Naive thymus-derived CD4-positive, alpha-beta T cell (primary cell): ENCODE data around the gene ACTN3. TPM values are rescaled to one million over a fixed set of nuclear protein-coding genes. Genes with fewer than 3 reads are reported as not detected.

Experiments
- ATAC-seq: fragments of 150-1000 bp; cut with Tn5 transposase; 2 replicates; pipeline ENCODE4 v1.10.0; 2021; ENCODE audit warnings: mild to moderate bottlenecking, moderate library complexity
- CTCF ChIA-PET: fragments of 350-600 bp; sonication (Branson Sonifier 250); formaldehyde crosslinking; loops from one replicate; lab custom pipeline; 2021; ENCODE audit warnings: antibody characterized with exemption; lab: Charles Lee
- POLR2A ChIA-PET: fragments of 350-600 bp; sonication (Branson Sonifier 250); formaldehyde crosslinking; loops from one replicate; lab custom pipeline; 2021; ENCODE audit warnings: antibody characterized with exemption, inconsistent platforms; lab: Charles Lee
- DNase-seq, 9 donors: peaks; one replicate each; pipeline versions ENCODE4 v3.0.0 to v3.0.0-alpha.2; 2020 to 2022; ENCODE audit warnings: mixed read lengths in 1 of 9
- H3K27ac ChIP-seq: one replicate; pipeline ENCODE4 v1.7.0; 2013; ENCODE audit warnings: mild to moderate bottlenecking, low read depth, low read length, moderate library complexity
- H3K27me3 ChIP-seq, 2 donors: one replicate each; pipeline ENCODE4 v1.7.0; 2013; ENCODE audit warnings: low read length in 2 of 2, mild to moderate bottlenecking in 2 of 2, moderate library complexity in 2 of 2; ENCODE audit not compliant: control insufficient read depth in 2 of 2, insufficient read depth in 2 of 2
- H3K36me3 ChIP-seq, 3 experiments: 1 replicate in 2 of 3; 2 replicates in 1 of 3; pipeline ENCODE4 v1.7.0; 2013; ENCODE audit warnings: low read length in 3 of 3, mild to moderate bottlenecking in 3 of 3, moderate library complexity in 1 of 3; ENCODE audit not compliant: insufficient read depth in 3 of 3, control insufficient read depth in 2 of 3
- H3K4me1 ChIP-seq, 2 donors: one replicate each; pipeline ENCODE4 v1.7.0; 2013; ENCODE audit warnings: low read length in 2 of 2, mild to moderate bottlenecking in 2 of 2, moderate library complexity in 1 of 2; ENCODE audit not compliant: control insufficient read depth in 2 of 2, insufficient read depth in 2 of 2
- H3K4me3 ChIP-seq: 2 replicates; pipeline ENCODE4 v1.7.0; 2013; ENCODE audit warnings: mild to moderate bottlenecking, low read length
- H3K9me3 ChIP-seq, 3 experiments: 1 replicate in 2 of 3; 2 replicates in 1 of 3; pipeline ENCODE4 v1.7.0; 2013; ENCODE audit warnings: low read length in 3 of 3; ENCODE audit not compliant: control insufficient read depth in 2 of 3
- H3K27ac Mint-ChIP-seq, 9 donors: one replicate each; pipeline ENCODE4 v1.8.0; 2020 to 2022; ENCODE audit warnings: mixed read lengths in 9 of 9, mild to moderate bottlenecking in 8 of 9, moderate library complexity in 5 of 9, inconsistent platforms in 2 of 9
- H3K27me3 Mint-ChIP-seq, 5 donors: one replicate each; pipeline ENCODE4 v1.8.0; 2021 to 2022; ENCODE audit warnings: mixed read lengths in 5 of 5, mild to moderate bottlenecking in 1 of 5
- H3K36me3 Mint-ChIP-seq, 5 donors: one replicate each; pipeline ENCODE4 v1.8.0; 2020 to 2022; ENCODE audit warnings: mixed read lengths in 5 of 5, mild to moderate bottlenecking in 3 of 5, inconsistent platforms in 1 of 5
- H3K4me1 Mint-ChIP-seq, 7 donors: one replicate each; pipeline ENCODE4 v1.8.0; 2020 to 2022; ENCODE audit warnings: mixed read lengths in 7 of 7, mild to moderate bottlenecking in 3 of 7, inconsistent platforms in 1 of 7
- H3K4me3 Mint-ChIP-seq, 10 donors: one replicate each; pipeline ENCODE4 v1.8.0; 2020 to 2022; ENCODE audit warnings: mild to moderate bottlenecking in 10 of 10, mixed read lengths in 10 of 10, moderate library complexity in 6 of 10, inconsistent platforms in 2 of 10
- H3K9me3 Mint-ChIP-seq, 11 donors: one replicate each; pipeline ENCODE4 v1.8.0; 2020 to 2022; ENCODE audit warnings: mixed read lengths in 11 of 11, mild to moderate bottlenecking in 4 of 11, inconsistent platforms in 1 of 11, moderate library complexity in 1 of 11
- intact Hi-C, 2 donors: fragments of 100-400 bp; cut with micrococcal nuclease; formaldehyde crosslinking; loops; one replicate each; pipeline ENCODE4 v1.15.1; 2023
- polyA plus RNA-seq, 2 donors: library from polyadenylated mRNA; unstranded; fragments of 300-500 nt; fragmentation: Illumina TruSeq; gene quantifications; one replicate each; pipeline ENCODE4 v1.2.3, GENCODE V29; 2021
- total RNA-seq, 6 experiments: library from RNA in 5 of 6; stranded (reverse) in 5 of 6; gene quantifications; 1 replicate in 5 of 6; 2 replicates in 1 of 6; pipeline ENCODE4 v1.2.3 and lab custom pipeline; 2021 to 2026

The ACTN3 gene
- total and polyA plus RNA-seq, 7 experiments from 2014 or later = 0.32 TPM; not detected in 6

DNA sequence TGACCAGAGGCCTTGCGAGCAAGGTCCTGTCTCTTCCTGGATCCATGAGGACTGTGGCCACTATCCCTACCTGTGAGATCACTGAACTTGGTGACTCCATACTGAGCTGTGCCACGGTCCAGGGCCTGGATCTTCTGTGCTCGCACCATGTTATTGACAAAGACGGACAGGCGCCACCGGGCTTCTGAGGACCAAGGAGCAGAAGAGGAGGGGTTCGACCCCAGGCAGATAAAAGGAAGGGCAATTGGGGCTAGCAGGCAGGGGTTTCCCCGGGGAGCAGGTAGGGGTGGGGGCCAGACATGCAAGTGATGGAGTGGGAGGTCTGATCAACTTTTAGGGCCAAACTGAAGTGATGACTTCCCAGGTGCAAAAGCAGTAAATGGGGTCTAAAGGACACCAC is 19.5 kb downstream of the ACTN3 start:
- POLR2A ChIA-PET = interaction anchor here (1.1 kb wide), 1 partner anchor 20 kb away, joined by 3 read pairs; the partner anchor contains the start of genes ACTN3 and ZDHHC24
- H3K4me1 Mint-ChIP-seq = peaks cover 2 to 13% (median 8%) of the 10 kb centered on the region in 7 donors

DNA sequence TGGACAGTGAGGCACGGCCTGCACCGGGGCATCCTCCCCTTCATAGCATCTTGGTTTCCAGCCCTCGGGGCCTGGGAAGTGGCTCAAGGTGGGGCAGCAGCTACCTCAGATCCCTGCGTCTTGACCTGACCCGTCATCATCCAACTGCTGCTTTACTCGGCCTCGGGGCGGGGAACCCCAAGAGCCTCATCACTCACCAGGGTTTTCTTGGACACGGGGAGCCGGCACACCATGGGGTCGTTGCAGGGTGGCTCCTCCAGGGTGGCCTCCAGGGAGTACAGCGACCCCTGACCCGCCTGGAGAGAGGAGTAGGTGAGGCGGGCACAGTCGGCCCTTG is 21.1 kb downstream of the ACTN3 start:
- Mint-ChIP-seq H3K27me3 (peaks cover 0 to 36% (median 0%) of the 10 kb centered on the region in 5 donors), H3K4me1 (peaks cover 2 to 13% (median 8%) of the 10 kb centered on the region in 7 donors), H3K27ac (peak overlapping the region in 1 of 9 donors; percentile 47), H3K9me3 (no peaks in the 10 kb centered on the region), H3K4me3 (peak overlapping the region; percentile 49 to 83 (median 73)), H3K36me3 (peaks cover 0 to 3% (median 0%) of the 10 kb centered on the region in 5 donors)
- Histone ChIP-seq H3K4me1 (peaks cover 0 to 6% of the 10 kb centered on the region in 2 donors), H3K36me3 (no peaks in the 10 kb centered on the region), H3K4me3 (peak overlapping the region; percentile 65), H3K9me3 (no peaks in the 10 kb centered on the region), H3K27ac (peak overlapping the region; percentile 58), H3K27me3 (no peaks in the 10 kb centered on the region)
- intact Hi-C loops = loop anchor here in 1 of 2 donors (2.0 kb wide), 1 partner anchor 21 kb away; the partner anchor contains the start of genes ACTN3 and ZDHHC24
- CTCF ChIA-PET = interaction anchor here (0.8 to 2.9 kb wide), 3 partner anchors 10 to 111 kb away, joined by 3 to 20 read pairs (median 7); partner anchors contain the start of gene RBM4B
- POLR2A ChIA-PET = interaction anchor here (1.2 to 3.0 kb wide), 5 partner anchors 8 to 146 kb away, joined by 4 to 18 read pairs (median 6); partner anchors contain the start of genes RBM4, RBM4B and ZDHHC24
- DNase-seq (no peak), ATAC-seq (no peak)

More for the DNA sequence above, 19.5 kb downstream of the ACTN3 start:
- Histone ChIP-seq H3K27me3 (no peaks in the 10 kb centered on the region), H3K27ac (no peak overlapping the region), H3K36me3 (no peaks in the 10 kb centered on the region), H3K9me3 (no peaks in the 10 kb centered on the region), H3K4me3 (no peak overlapping the region), H3K4me1 (peaks cover 0 to 6% of the 10 kb centered on the region in 2 donors)
- intact Hi-C loops = no loop called here
- no peak for ATAC-seq
- CTCF ChIA-PET = no interaction called here
- Mint-ChIP-seq H3K36me3 (peaks cover 0 to 3% (median 0%) of the 10 kb centered on the region in 5 donors), H3K4me3 (peak overlapping the region in 4 of 10 donors; percentile 17 to 76 (median 55)), H3K27me3 (peaks cover 0 to 36% (median 0%) of the 10 kb centered on the region in 5 donors), H3K9me3 (no peaks in the 10 kb centered on the region), H3K27ac (peak overlapping the region in 2 of 9 donors; percentile 18 to 52)
- DNase-seq = no peak

DNA sequence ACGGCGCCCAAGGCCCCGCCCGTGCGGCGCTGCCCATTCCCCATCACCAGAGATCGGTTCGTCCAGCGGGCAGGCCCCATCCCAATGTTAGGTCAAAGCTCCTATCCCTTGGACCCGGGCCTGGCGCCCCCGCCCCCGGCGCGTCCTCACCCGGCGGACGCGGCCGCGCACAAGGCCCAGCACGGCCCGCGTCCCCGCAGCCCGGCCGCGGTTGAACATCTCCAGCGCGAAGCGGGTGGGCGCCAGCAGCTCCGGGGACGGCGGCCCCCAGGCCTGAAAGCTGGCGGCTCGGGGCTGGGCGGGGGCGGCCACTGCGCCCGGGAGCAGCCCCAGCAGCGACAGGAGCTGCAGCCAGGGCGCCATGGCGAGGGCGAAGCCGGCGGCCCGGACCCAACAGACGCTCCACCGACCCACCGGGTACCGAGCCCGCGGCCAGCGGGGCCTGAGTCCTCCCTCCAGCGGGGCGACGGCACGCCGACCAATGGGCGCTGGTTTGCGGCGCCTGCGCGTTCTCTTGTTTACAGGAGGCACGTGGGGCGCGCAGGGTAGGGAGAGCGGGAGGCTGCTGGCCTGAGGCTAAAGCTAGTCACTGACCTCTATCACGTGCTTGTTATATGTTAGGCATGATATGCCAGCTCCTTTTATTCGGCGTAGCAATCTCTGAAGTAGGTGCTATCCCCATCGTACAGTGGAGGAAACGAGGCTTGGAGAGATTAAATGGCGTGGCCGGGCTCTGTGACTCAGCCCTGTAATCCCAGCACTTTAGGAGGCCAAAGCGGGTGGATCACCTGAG is 21.6 kb downstream of the ACTN3 start, which contains the start of gene CTSF:
Gene CTSF (minus strand): TSS at position 483 of the 793 bp plus-strand sequence. CDS start 120 bp downstream, at position 363.
- DNase-seq (peak; percentile 55 to 72 (median 61)), ATAC-seq (peak; percentile 93)
- no peaks in the 10 kb centered on the region for H3K9me3 ChIP-seq
- H3K9me3 Mint-ChIP-seq = no peaks in the 10 kb centered on the region
- peak within 1 kb of the TSS; percentile 77 to 89 (median 82) for H3K4me3 Mint-ChIP-seq
- H3K27me3 ChIP-seq = no peaks in the 10 kb centered on the region
- peak within 1 kb of the TSS in 8 of 9 donors; percentile 77 to 90 (median 82) for H3K27ac Mint-ChIP-seq
- peak within 1 kb of the TSS; percentile 65 for H3K4me3 ChIP-seq
- peak within 1 kb of the TSS; percentile 58 for H3K27ac ChIP-seq
- H3K4me1 Mint-ChIP-seq = peaks cover 2 to 13% (median 8%) of the 10 kb centered on the region in 7 donors
- intact Hi-C loops = loop anchor here in 1 of 2 donors (2.0 kb wide), 1 partner anchor 22 kb away; the partner anchor contains the start of genes ACTN3 and ZDHHC24
- peaks cover 0 to 3% (median 0%) of the 10 kb centered on the region in 5 donors for H3K36me3 Mint-ChIP-seq
- H3K27me3 Mint-ChIP-seq = peaks cover 0 to 36% (median 0%) of the 10 kb centered on the region in 5 donors
- ChIA-PET POLR2A (interaction anchor here (0.6 to 3.0 kb wide), 9 partner anchors 9 to 273 kb away, joined by 3 to 18 read pairs (median 4); partner anchors contain the start of genes RBM14, RBM4, RBM4B and ZDHHC24), CTCF (interaction anchor here (0.6 to 2.9 kb wide), 4 partner anchors 9 to 1836 kb away, joined by 3 to 20 read pairs (median 6); partner anchors contain the start of gene RBM4B)
- H3K4me1 ChIP-seq = peaks cover 0 to 6% of the 10 kb centered on the region in 2 donors
- H3K36me3 ChIP-seq = no peaks in the 10 kb centered on the region

DNA sequence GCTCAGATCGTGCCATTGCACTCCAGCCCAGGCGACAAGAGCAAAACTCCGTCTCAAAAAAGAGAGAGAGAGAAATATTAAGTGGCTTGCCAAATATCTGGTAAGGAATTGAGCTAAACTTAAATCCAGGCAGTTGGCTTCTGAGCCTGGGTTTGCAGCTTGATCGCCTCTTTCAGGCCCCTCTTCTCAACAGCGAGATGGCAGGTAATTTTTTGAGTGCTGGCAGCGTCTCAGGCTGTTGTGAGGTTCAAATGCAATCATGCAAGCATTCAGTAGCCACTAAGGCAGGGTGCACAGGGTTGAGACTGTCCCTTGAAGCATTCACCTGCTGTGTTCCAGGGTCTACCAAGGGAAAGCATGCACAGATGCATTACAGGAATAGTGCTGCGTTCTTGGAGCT is 22.4 kb downstream of the ACTN3 start:
- peaks cover 0 to 6% of the 10 kb centered on the region in 2 donors for H3K4me1 ChIP-seq
- intact Hi-C loops = loop anchor here in 1 of 2 donors (2.0 kb wide), 1 partner anchor 22 kb away; the partner anchor contains the start of genes ACTN3 and ZDHHC24
- Mint-ChIP-seq H3K27ac (peak overlapping the region in 2 of 9 donors; percentile 77 to 88), H3K27me3 (peaks cover 0 to 39% (median 4%) of the 10 kb centered on the region in 5 donors), H3K9me3 (no peaks in the 10 kb centered on the region), H3K4me1 (peaks cover 2 to 13% (median 8%) of the 10 kb centered on the region in 7 donors), H3K4me3 (peak overlapping the region in 5 of 10 donors; percentile 78 to 89 (median 82)), H3K36me3 (peaks cover 0 to 3% (median 0%) of the 10 kb centered on the region in 5 donors)
- no peaks in the 10 kb centered on the region for H3K9me3 ChIP-seq
- CTCF ChIA-PET = interaction anchor here (0.6 to 2.9 kb wide), 6 partner anchors 8 to 1836 kb away, joined by 3 to 20 read pairs (median 4); partner anchors contain the start of gene RBM4B
- POLR2A ChIA-PET = interaction anchor here (0.6 to 3.0 kb wide), 8 partner anchors 10 to 917 kb away, joined by 3 to 18 read pairs (median 4); partner anchors contain the start of genes RBM14, RBM4B and ZDHHC24
- H3K27ac ChIP-seq = no peak overlapping the region
- H3K4me3 ChIP-seq = no peak overlapping the region
- ATAC-seq (no peak), DNase-seq (no peak)
- H3K27me3 ChIP-seq = no peaks in the 10 kb centered on the region
- no peaks in the 10 kb centered on the region for H3K36me3 ChIP-seq

DNA sequence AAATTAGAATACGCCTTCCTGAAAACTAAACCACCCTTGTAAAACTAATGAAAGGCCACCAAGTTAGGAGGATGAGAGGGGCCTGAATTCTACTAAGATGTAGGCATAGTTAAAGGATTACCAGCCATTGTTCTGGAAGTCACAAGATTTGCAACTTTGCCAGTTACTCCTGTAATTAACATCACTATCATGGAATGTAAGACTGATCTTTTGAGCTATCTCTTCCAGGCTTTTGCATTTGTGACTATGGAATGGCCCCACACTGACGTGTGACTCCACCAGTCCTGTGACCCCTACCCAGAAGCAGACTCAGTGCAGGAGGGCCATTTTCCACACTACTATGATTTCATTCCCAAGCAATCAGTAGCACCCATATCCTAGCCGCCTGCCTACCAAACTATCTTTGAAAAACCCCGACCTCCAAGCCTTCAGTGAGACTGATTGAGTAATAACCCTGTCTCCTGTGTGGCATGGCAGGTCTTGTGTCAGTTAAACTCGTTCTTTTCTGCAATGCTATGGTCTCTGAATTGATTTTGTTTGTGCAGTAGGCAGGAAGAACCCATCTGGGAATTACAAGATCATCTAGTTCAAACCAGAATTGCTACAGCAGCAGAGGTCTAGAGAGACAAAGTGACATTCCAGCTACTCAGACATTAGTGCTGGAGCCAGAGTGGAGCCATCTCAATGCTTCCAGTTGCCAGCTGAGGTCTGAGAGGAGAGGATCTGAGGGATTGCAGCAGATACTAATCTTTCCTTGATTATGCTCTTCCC is 23.6 kb downstream of the ACTN3 start:
- DNase-seq (no peak), ATAC-seq (no peak)
- H3K27ac ChIP-seq = no peak overlapping the region
- H3K36me3 Mint-ChIP-seq = peaks cover 0 to 3% (median 0%) of the 10 kb centered on the region in 5 donors
- H3K27me3 ChIP-seq = no peaks in the 10 kb centered on the region
- H3K27ac Mint-ChIP-seq = no peak overlapping the region
- H3K4me3 Mint-ChIP-seq = peak overlapping the region in 3 of 10 donors; percentile 6 to 58 (median 40)
- intact Hi-C loops = no loop called here
- H3K4me1 Mint-ChIP-seq = peaks cover 2 to 13% (median 8%) of the 10 kb centered on the region in 7 donors
- H3K4me1 ChIP-seq = peaks cover 0 to 6% of the 10 kb centered on the region in 2 donors
- H3K9me3 Mint-ChIP-seq = no peaks in the 10 kb centered on the region
- no peaks in the 10 kb centered on the region for H3K36me3 ChIP-seq
- peaks cover 6 to 45% (median 11%) of the 10 kb centered on the region in 5 donors for H3K27me3 Mint-ChIP-seq
- POLR2A ChIA-PET = interaction anchor here (0.7 kb wide), 2 partner anchors 112 to 610 kb away, joined by 4 read pairs; no protein-coding TSS in a partner anchor
- CTCF ChIA-PET = interaction anchor here (0.7 to 2.9 kb wide), 3 partner anchors 108 to 116 kb away, joined by 3 to 20 read pairs (median 4); partner anchors contain the start of gene RBM4B
- H3K9me3 ChIP-seq = no peaks in the 10 kb centered on the region
- H3K4me3 ChIP-seq = no peak overlapping the region
